Measurements from ENCODE around the gene SCO2.

Gene SCO2

GRCh38 chr22:50561401-50562358 lies 36.3 kb upstream of the SCO2 start:
- peak overlapping the region; percentile 26 for H3K27ac Mint-ChIP-seq
- no peaks in the 10 kb centered on the region for H3K9me3 Mint-ChIP-seq
- H3K27me3 Mint-ChIP-seq: no peaks in the 10 kb centered on the region
- peak overlapping the region; percentile 76 for H3K4me3 Mint-ChIP-seq
- no peaks in the 10 kb centered on the region for H3K36me3 Mint-ChIP-seq
- H3K4me1 Mint-ChIP-seq: peaks cover 24% of the 10 kb centered on the region

DNA sequence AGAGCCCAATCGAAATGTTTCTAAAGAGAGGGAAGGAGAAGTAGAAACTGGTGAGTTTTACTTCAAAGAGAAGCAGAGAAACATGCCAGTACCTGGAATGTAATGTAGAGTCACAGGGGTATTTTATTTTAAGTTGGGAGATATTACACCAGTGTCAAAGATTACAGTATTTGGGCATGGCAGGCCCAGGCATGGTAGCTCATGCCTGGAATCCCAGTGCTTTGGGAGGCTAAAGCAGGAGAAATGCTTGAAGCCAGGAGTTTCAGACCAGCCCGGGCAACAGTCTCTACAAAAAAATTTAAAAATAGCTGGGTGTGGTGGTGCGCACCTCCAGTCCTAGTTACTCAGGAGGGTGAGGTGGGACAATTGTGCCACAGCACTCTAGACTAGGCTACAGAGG lies 34.6 kb upstream of the SCO2 start:
- Mint-ChIP-seq H3K9me3 (no peaks in the 10 kb centered on the region), H3K4me3 (no peak overlapping the region), H3K27me3 (no peaks in the 10 kb centered on the region), H3K36me3 (no peaks in the 10 kb centered on the region), H3K27ac (no peak overlapping the region), H3K4me1 (peaks cover 24% of the 10 kb centered on the region)

- Mint-ChIP-seq H3K27me3 (no peaks in the 10 kb centered on the region), H3K27ac (no peak overlapping the region), H3K4me1 (peaks cover 15% of the 10 kb centered on the region), H3K36me3 (no peaks in the 10 kb centered on the region), H3K4me3 (no peak overlapping the region), H3K9me3 (no peaks in the 10 kb centered on the region)
Observed at GRCh38 chr22:50556703-50557102, 31.3 kb upstream of the SCO2 start.

DNA sequence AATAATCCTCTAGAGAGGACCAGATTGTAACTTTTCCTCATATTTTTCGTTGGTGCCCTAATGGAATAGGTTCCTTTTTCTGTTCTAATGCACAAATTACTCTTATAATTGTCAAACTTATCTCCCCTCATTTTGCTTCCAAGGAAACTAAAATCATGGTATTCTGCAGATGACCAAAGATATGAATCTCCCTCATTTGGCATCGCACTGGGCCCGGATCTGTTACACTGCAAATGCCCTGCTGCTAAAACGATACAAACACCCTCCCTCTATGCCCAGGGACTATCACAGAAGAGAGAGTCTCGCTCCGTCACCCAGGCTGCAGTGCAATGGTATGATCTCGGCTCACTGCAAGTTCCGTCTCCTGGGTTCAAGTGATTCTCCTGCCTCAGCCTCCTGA lies 27.9 kb upstream of the SCO2 start:
- Mint-ChIP-seq H3K9me3 (no peaks in the 10 kb centered on the region), H3K27ac (no peak overlapping the region), H3K4me1 (peaks cover 19% of the 10 kb centered on the region), H3K4me3 (no peak overlapping the region), H3K27me3 (no peaks in the 10 kb centered on the region), H3K36me3 (no peaks in the 10 kb centered on the region)

- Mint-ChIP-seq H3K27me3 (no peaks in the 10 kb centered on the region), H3K9me3 (no peaks in the 10 kb centered on the region), H3K4me3 (no peak overlapping the region), H3K36me3 (no peaks in the 10 kb centered on the region), H3K27ac (no peak overlapping the region), H3K4me1 (peaks cover 19% of the 10 kb centered on the region)
Observed at GRCh38 chr22:50551160-50551752, 25.9 kb upstream of the SCO2 start.

GRCh38 chr22:50550395-50550794 lies 25.0 kb upstream of the SCO2 start:
- Mint-ChIP-seq H3K36me3 (no peaks in the 10 kb centered on the region), H3K4me1 (peaks cover 28% of the 10 kb centered on the region), H3K4me3 (peak overlapping the region; percentile 82), H3K9me3 (no peaks in the 10 kb centered on the region), H3K27ac (peak overlapping the region; percentile 94), H3K27me3 (no peaks in the 10 kb centered on the region)

DNA sequence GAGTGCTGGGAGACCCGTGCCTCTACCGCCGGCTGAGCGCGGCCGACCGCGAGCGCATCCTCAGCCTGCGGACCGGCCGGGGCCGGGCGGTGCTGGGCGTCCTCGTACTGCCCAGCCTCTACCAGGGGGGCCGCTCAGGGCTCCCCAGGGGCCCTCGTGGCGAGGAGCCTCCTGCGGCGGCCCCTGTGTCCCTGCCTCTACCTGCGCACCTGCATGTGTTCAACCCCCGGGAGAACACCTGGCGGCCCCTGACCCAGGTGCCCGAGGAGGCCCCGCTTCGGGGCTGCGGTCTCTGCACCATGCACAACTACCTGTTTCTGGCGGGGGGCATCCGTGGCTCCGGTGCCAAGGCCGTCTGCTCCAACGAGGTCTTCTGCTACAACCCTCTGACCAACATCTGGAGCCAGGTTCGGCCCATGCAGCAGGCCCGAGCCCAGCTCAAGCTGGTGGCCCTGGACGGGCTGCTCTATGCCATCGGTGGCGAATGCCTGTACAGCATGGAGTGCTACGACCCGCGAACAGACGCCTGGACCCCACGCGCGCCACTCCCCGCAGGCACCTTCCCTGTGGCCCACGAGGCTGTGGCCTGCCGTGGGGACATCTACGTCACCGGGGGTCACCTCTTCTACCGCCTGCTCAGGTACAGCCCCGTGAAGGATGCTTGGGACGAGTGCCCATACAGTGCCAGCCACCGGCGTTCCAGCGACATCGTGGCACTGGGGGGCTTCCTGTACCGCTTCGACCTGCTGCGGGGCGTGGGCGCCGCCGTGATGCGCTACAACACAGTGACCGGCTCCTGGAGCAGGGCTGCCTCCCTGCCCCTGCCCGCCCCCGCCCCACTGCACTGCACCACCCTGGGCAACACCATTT lies 23.8 kb upstream of the SCO2 start:
- H3K27ac Mint-ChIP-seq: peak overlapping the region; percentile 65
- no peaks in the 10 kb centered on the region for H3K27me3 Mint-ChIP-seq
- no peaks in the 10 kb centered on the region for H3K36me3 Mint-ChIP-seq
- no peaks in the 10 kb centered on the region for H3K9me3 Mint-ChIP-seq
- H3K4me3 Mint-ChIP-seq: peak overlapping the region; percentile 81
- H3K4me1 Mint-ChIP-seq: peaks cover 38% of the 10 kb centered on the region

- H3K4me1 Mint-ChIP-seq: peaks cover 38% of the 10 kb centered on the region
- H3K27me3 Mint-ChIP-seq: no peaks in the 10 kb centered on the region
- H3K4me3 Mint-ChIP-seq: peak overlapping the region; percentile 75
- no peaks in the 10 kb centered on the region for H3K9me3 Mint-ChIP-seq
- peak overlapping the region; percentile 85 for H3K27ac Mint-ChIP-seq
- no peaks in the 10 kb centered on the region for H3K36me3 Mint-ChIP-seq
Observed at GRCh38 chr22:50548040-50548920, 22.9 kb upstream of the SCO2 start.

GRCh38 chr22:50547263-50547985 lies 22.0 kb upstream of the SCO2 start:
- H3K4me3 Mint-ChIP-seq: peak overlapping the region; percentile 33
- H3K27me3 Mint-ChIP-seq: no peaks in the 10 kb centered on the region
- no peaks in the 10 kb centered on the region for H3K36me3 Mint-ChIP-seq
- peak overlapping the region; percentile 23 for H3K27ac Mint-ChIP-seq
- H3K9me3 Mint-ChIP-seq: no peaks in the 10 kb centered on the region
- H3K4me1 Mint-ChIP-seq: peaks cover 41% of the 10 kb centered on the region

DNA sequence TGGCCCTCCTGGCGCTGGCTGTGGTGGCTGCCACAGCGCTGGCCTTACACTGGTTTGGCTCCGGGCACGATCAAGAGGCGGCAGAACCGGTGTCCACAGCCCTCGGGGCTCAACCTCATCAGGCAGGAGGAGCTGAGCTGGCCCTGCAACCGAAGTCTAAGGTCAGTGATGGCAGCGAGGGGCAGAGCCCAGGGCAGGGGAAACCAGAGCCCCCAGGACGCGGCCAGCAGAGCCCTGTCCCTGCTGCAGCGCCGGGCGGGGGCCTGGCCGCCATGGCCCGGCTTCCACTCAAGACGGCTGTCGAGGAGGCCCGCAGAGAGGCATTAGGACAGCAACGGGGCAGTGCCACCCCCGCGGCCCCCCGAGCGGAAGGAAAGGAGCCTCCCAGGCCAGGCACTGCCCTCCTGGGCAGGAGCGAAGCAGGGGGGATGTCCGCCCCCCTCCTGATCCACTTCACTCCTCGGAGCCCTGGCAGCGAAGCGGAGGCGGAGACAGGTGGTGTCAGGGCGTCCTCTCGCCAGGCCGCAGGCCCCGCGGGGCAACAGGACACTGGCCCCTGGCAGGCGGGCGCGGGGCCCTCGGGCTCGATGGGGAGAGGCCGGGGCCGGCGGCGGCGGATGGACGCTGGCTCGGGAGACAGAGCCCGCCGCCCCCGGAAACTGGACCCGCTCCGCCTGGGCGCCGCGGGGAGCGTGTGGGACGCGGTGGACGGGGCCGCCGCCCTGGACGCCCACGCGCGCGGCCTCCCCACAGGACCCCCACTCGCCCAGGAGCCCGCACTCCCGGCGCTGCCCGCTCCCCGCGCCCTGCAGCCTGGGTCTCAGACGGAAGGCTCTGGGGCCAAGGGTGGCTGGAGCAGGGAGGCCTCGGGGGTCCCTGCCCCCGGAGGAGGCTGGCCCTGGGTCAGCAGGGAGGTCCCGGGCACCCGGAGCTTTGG lies 21.2 kb upstream of the SCO2 start:
- Mint-ChIP-seq H3K4me3 (no peak overlapping the region), H3K27me3 (no peaks in the 10 kb centered on the region), H3K4me1 (peaks cover 44% of the 10 kb centered on the region), H3K27ac (peak overlapping the region; percentile 77), H3K9me3 (no peaks in the 10 kb centered on the region), H3K36me3 (no peaks in the 10 kb centered on the region)

DNA sequence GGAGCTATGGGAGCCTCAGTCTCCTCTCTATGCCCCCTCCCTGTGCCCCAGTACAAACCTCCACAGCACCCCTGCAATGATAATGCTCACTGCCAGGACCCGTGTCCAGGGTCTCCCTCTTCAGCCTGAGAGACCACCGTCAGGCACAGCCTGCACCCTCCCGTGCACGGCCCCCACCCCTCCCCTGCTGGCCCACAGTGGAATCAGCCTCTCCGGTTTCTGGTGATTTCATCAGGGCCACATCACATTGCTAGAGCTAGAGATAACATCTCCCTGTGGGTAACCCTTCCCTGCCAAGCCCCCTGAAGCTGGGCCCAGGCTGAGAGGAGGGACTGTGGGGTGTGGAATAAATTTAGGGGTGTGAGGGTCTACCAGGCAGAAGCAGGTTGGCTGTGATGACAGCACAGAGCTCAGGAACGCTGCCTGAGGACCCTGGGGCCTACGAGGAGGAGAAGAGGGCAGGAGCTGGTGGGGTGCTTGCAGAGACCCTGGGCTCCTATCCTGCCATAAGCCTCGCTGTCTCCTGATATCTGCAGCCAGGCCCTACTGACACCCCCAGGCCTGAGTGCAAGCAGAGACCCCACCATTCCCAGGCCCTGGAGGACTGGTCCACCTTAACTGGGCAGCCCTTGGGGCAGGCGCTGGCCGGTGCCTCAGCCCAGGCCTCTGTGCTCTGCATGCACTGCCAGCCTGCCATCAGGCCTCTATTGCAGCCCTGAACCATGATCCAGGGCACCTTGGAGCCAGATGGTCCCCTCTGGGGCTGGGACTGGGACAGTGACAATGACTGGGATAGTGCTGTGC lies 20.3 kb upstream of the SCO2 start, which contains the start of gene KLHDC7B:
KLHDC7B (plus strand) TSS at position 378 of the 804 bp plus-strand sequence; CDS start at position 723, 345 bp downstream.
- Mint-ChIP-seq H3K36me3 (no peaks in the 10 kb centered on the region), H3K27me3 (no peaks in the 10 kb centered on the region), H3K4me1 (peaks cover 47% of the 10 kb centered on the region), H3K27ac (peak within 1 kb of the TSS; percentile 91), H3K4me3 (peak within 1 kb of the TSS; percentile 63), H3K9me3 (no peaks in the 10 kb centered on the region)

GRCh38 chr22:50544746-50545253 lies 19.4 kb upstream of the SCO2 start:
- Mint-ChIP-seq H3K4me3 (peak overlapping the region; percentile 63), H3K27ac (peak overlapping the region; percentile 79), H3K9me3 (no peaks in the 10 kb centered on the region), H3K36me3 (no peaks in the 10 kb centered on the region), H3K27me3 (no peaks in the 10 kb centered on the region), H3K4me1 (peaks cover 45% of the 10 kb centered on the region)
